Panc1 (cell line): ENCODE results near the gene RNF149. TPM values are rescaled to one million over a fixed set of nuclear protein-coding genes. Genes with fewer than 3 reads are reported as not detected.

Source experiments
- ATAC-seq: fragments of 200-7000 bp; cut with Tn5 transposase; 2 replicates; pipeline ENCODE4 v1.9.1; 2020; ENCODE audit warnings: mild to moderate bottlenecking, moderate library complexity
- BruUV-seq: library from RNA; stranded (reverse); fragments of 400-500 nt; replicated peaks from 2 replicates; lab custom pipeline; 2021; lab: Mats Ljungman, UMichigan
- CTCF ChIA-PET: fragments of 300-600 bp; sonication (Branson Sonifier 250); formaldehyde crosslinking; loops from one replicate; lab custom pipeline; 2022; ENCODE audit warnings: antibody characterized with exemption; lab: Charles Lee
- POLR2A ChIA-PET: fragments of 300-600 bp; sonication (Branson Sonifier 250); formaldehyde crosslinking; loops from one replicate; lab custom pipeline; 2022; ENCODE audit warnings: antibody characterized with exemption; lab: Charles Lee
- DNase-seq: peaks from one replicate; pipeline ENCODE4 v3.0.0-alpha.2; 2010; ENCODE audit warnings: low read depth, low spot score
- H3K27ac ChIP-seq: 2 replicates; pipeline ENCODE4 v1.5.1; 2011; ENCODE audit warnings: mild to moderate bottlenecking, low read length, inconsistent platforms
- H3K27me3 ChIP-seq: fragments of 200-500 bp; sonication (Bioruptor generic); 2 replicates; pipeline ENCODE4 v1.6.0; 2014; ENCODE audit warnings: low read length, inconsistent platforms; ENCODE audit not compliant: control insufficient read depth, insufficient read depth
- H3K36me3 ChIP-seq: fragments of 200-500 bp; sonication (Bioruptor generic); 2 replicates; pipeline ENCODE4 v1.5.1; 2014; ENCODE audit warnings: inconsistent platforms, mild to moderate bottlenecking, low read length, moderate library complexity; ENCODE audit not compliant: control insufficient read depth, insufficient read depth
- H3K4me1 ChIP-seq: 2 replicates; pipeline ENCODE4 v1.5.1; 2011; ENCODE audit warnings: inconsistent platforms, mild to moderate bottlenecking, low read length, moderate library complexity; ENCODE audit not compliant: control insufficient read depth, insufficient read depth
- H3K4me3 ChIP-seq, 2 experiments: 2 replicates each; pipeline ENCODE4 v1.5.1; 2011 to 2012; ENCODE audit warnings: low read depth in 2 of 2, low read length in 2 of 2, mild to moderate bottlenecking in 2 of 2, inconsistent platforms in 1 of 2, moderate library complexity in 1 of 2
- H3K9me3 ChIP-seq: fragments of 200-500 bp; sonication (Bioruptor generic); 2 replicates; pipeline ENCODE4 v1.5.1; 2014; ENCODE audit warnings: low read depth, mild to moderate bottlenecking, inconsistent platforms, low read length, moderate library complexity; ENCODE audit not compliant: control insufficient read depth, insufficient read depth
- CTCF ChIP-seq: fragments of 450-650 bp; IDR thresholded peaks from 2 replicates; pipeline ENCODE4 v1.5.1; 2017; ENCODE audit warnings: mild to moderate bottlenecking
- POLR2AphosphoS5 ChIP-seq: IDR thresholded peaks from 2 replicates; pipeline ENCODE4 v1.6.1; 2012; ENCODE audit warnings: mild to moderate bottlenecking, low read depth, low read length, moderate library complexity
- REST ChIP-seq, 2 experiments: IDR thresholded peaks; 2 replicates each; pipeline ENCODE4 v1.6.1; 2011 to 2012; ENCODE audit warnings: low read depth in 2 of 2, control low read depth in 1 of 2, low read length in 1 of 2, mild to moderate bottlenecking in 1 of 2, moderate library complexity in 1 of 2; ENCODE audit not compliant: insufficient read depth in 1 of 2
- SIN3A ChIP-seq: IDR thresholded peaks from 2 replicates; pipeline ENCODE4 v1.6.1; 2012; ENCODE audit warnings: low read depth, mild to moderate bottlenecking, low read length, moderate library complexity, borderline replicate concordance; ENCODE audit not compliant: insufficient read depth
- TCF7L2 ChIP-seq: IDR thresholded peaks from 2 replicates; pipeline ENCODE4 v1.6.1; 2011; ENCODE audit warnings: mild to moderate bottlenecking, low read depth, low read length, inconsistent platforms
- in situ Hi-C: cut with HindIII; loops from 2 replicates; pipeline ENCODE4 v1.10.0; 2016; ENCODE audit warnings: low sequenced_read_pairs, low pct_unique_long_range_greater_than_20kb
- intact Hi-C: fragments of 100-400 bp; cut with micrococcal nuclease; formaldehyde crosslinking; loops from one replicate; pipeline ENCODE4 v1.10.0; 2022; ENCODE audit not compliant: unreplicated experiment
- total RNA-seq: library from RNA; stranded (reverse); gene quantifications from one replicate; pipeline ENCODE4 v1.2.1, GENCODE V29; 2021; ENCODE audit not compliant: unreplicated experiment

RNF149 gene
- total RNA-seq, 1 experiment from 2014 or later = 29.9 TPM

GRCh38 chr2:101286684-101287083 is 21.8 kb downstream of the RNF149 start:
- H3K36me3 ChIP-seq = peaks cover 18% of the 10 kb centered on the region
- DNase-seq (no peak), ATAC-seq (no peak)
- H3K27me3 ChIP-seq = no peaks in the 10 kb centered on the region
- in situ Hi-C loops = no loop called here
- ChIA-PET POLR2A (no interaction called here), CTCF (no interaction called here)
- no peaks in the 10 kb centered on the region for H3K9me3 ChIP-seq
- H3K4me1 ChIP-seq = no peaks in the 10 kb centered on the region
- no peak overlapping the region for H3K4me3 ChIP-seq
- no TSS peak for BruUV-seq
- intact Hi-C loops = no loop called here
- no peak for TF ChIP-seq SIN3A
- TF ChIP-seq POLR2AphosphoS5 = no peak
- no peak for TF ChIP-seq REST (IDR thresholded peaks at IDR 0.05; ENCODE audit: insufficient read depth in 1 of 2, low read depth in 2 of 2, low read length in 1 of 2)
- no peak for TF ChIP-seq TCF7L2
- TF ChIP-seq CTCF = no peak
- no peak overlapping the region for H3K27ac ChIP-seq

GRCh38 chr2:101282980-101283379 is 25.5 kb downstream of the RNF149 start:
- DNase-seq (no peak), ATAC-seq (no peak)
- no peaks in the 10 kb centered on the region for H3K4me1 ChIP-seq
- H3K36me3 ChIP-seq = peaks cover 25% of the 10 kb centered on the region
- no peak overlapping the region for H3K4me3 ChIP-seq
- BruUV-seq = no TSS peak
- POLR2A ChIA-PET = no interaction called here
- H3K27me3 ChIP-seq = no peaks in the 10 kb centered on the region
- CTCF ChIA-PET = no interaction called here
- no peaks in the 10 kb centered on the region for H3K9me3 ChIP-seq
- in situ Hi-C loops = no loop called here
- intact Hi-C loops = no loop called here
- H3K27ac ChIP-seq = no peak overlapping the region
- no peak for TF ChIP-seq REST (IDR thresholded peaks at IDR 0.05; ENCODE audit: insufficient read depth in 1 of 2, low read depth in 2 of 2, low read length in 1 of 2)
- no peak for TF ChIP-seq SIN3A
- no peak for TF ChIP-seq CTCF
- no peak for TF ChIP-seq POLR2AphosphoS5
